HG03575 (cell line): ENCODE measurements around the gene UIMC1.

Experiments used
- ATAC-seq: cut with Tn5 transposase; IDR thresholded peaks from one replicate; pipeline ENCODE4 v1.9.1; 2021; ENCODE audit not compliant: unreplicated experiment, insufficient number of reproducible peaks, low FRiP score; ENCODE audit errors: extremely low read depth

UIMC1 gene

GRCh38 chr5:176979669-176980068, 26.9 kb downstream of the UIMC1 start:
- no peak for ATAC-seq

- ATAC-seq = no peak
Measured at GRCh38 chr5:176965633-176966032, 40.9 kb downstream of the UIMC1 start.

- no peak for ATAC-seq
Measured at GRCh38 chr5:176959051-176959450, 47.5 kb downstream of the UIMC1 start.

GRCh38 chr5:176956756-176957155, 49.8 kb downstream of the UIMC1 start:
- ATAC-seq = no peak

- ATAC-seq = no peak
Measured at GRCh38 chr5:176955895-176956294, 50.7 kb downstream of the UIMC1 start.

GRCh38 chr5:176954050-176954449, 52.5 kb downstream of the UIMC1 start:
- ATAC-seq = no peak

GRCh38 chr5:176952531-176953193, 53.9 kb downstream of the UIMC1 start:
- ATAC-seq = no peak

GRCh38 chr5:176948458-176948857, 58.1 kb downstream of the UIMC1 start:
- no peak for ATAC-seq

- ATAC-seq = no peak
Measured at GRCh38 chr5:176947847-176948246, 58.7 kb downstream of the UIMC1 start.

- no peak for ATAC-seq
Measured at GRCh38 chr5:176944268-176944667, 62.3 kb downstream of the UIMC1 start.

GRCh38 chr5:176943816-176944215, 62.8 kb downstream of the UIMC1 start:
- no peak for ATAC-seq

- ATAC-seq = no peak
Measured at GRCh38 chr5:176941951-176942350, 64.6 kb downstream of the UIMC1 start.

GRCh38 chr5:176938472-176938871, 68.1 kb downstream of the UIMC1 start:
- ATAC-seq = no peak

- no peak for ATAC-seq
Measured at GRCh38 chr5:176935017-176935416, 71.6 kb downstream of the UIMC1 start.

GRCh38 chr5:176934309-176934930, 72.2 kb downstream of the UIMC1 start:
- no peak for ATAC-seq

GRCh38 chr5:176929654-176930053, 76.9 kb downstream of the UIMC1 start:
- no peak for ATAC-seq

GRCh38 chr5:176927562-176927961, 79.0 kb downstream of the UIMC1 start:
- ATAC-seq = no peak

GRCh38 chr5:176922817-176923216, 83.8 kb downstream of the UIMC1 start:
- ATAC-seq = no peak

GRCh38 chr5:176921714-176922113, 84.9 kb downstream of the UIMC1 start:
- no peak for ATAC-seq

GRCh38 chr5:176918613-176919012, 88.0 kb downstream of the UIMC1 start:
- no peak for ATAC-seq

GRCh38 chr5:176916337-176916736, 90.2 kb downstream of the UIMC1 start:
- no peak for ATAC-seq
